Liver (tissue), 3 donors: Measurements from ENCODE around the gene IHH.

Experiments
- ATF3 ChIP-seq: IDR thresholded peaks from 2 replicates; pipeline ENCODE4 v1.6.1; 2016; ENCODE audit warnings: antibody characterized with exemption
- CTCF ChIP-seq: fragments of 150-350 bp; IDR thresholded peaks from 2 replicates; pipeline ENCODE4 v1.5.1; 2017; ENCODE audit warnings: improper control_type of control experiment, low read depth, low read length; ENCODE audit not compliant: missing input control
- EGR1 ChIP-seq, 2 donors: IDR thresholded peaks; 2 replicates each; pipeline ENCODE4 v1.6.1; 2016 to 2018; ENCODE audit warnings: antibody characterized with exemption in 2 of 2, low read depth in 2 of 2
- GABPA ChIP-seq, 2 donors: IDR thresholded peaks in 1 of 2; conservative IDR thresholded peaks in 1 of 2; 2 replicates each; pipeline ENCODE4 v1.6.1; 2016; ENCODE audit warnings: antibody characterized with exemption in 2 of 2, mild to moderate bottlenecking in 1 of 2, moderate library complexity in 1 of 2
- HNF4G ChIP-seq: IDR thresholded peaks from 2 replicates; pipeline ENCODE4 v1.6.1; 2016; ENCODE audit warnings: antibody characterized with exemption
- JUND ChIP-seq, 2 donors: IDR thresholded peaks; 2 replicates each; pipeline ENCODE4 v1.6.1; 2016; ENCODE audit warnings: antibody characterized with exemption in 2 of 2
- MAX ChIP-seq: IDR thresholded peaks from 2 replicates; pipeline ENCODE4 v1.6.1; 2016; ENCODE audit warnings: antibody characterized with exemption
- RAD21 ChIP-seq, 2 donors: IDR thresholded peaks; 2 replicates each; pipeline ENCODE4 v1.6.1; 2016; ENCODE audit warnings: antibody characterized with exemption in 2 of 2, mild to moderate bottlenecking in 2 of 2
- REST ChIP-seq: IDR thresholded peaks from 2 replicates; pipeline ENCODE4 v1.6.1; 2016; ENCODE audit warnings: antibody characterized with exemption, mild to moderate bottlenecking
- TAF1 ChIP-seq: conservative IDR thresholded peaks from 2 replicates; pipeline ENCODE4 v1.6.1; 2016; ENCODE audit warnings: antibody characterized with exemption, mild to moderate bottlenecking
- YY1 ChIP-seq: IDR thresholded peaks from 2 replicates; pipeline ENCODE4 v1.6.1; 2016; ENCODE audit warnings: antibody characterized with exemption, mild to moderate bottlenecking
- ZBTB33 ChIP-seq: IDR thresholded peaks from 2 replicates; pipeline ENCODE4 v1.6.1; 2016; ENCODE audit warnings: antibody characterized with exemption
- donor health status: healthy.
- donor health status: healthy.

- no peak for TF ChIP-seq YY1
- TF ChIP-seq CTCF: no peak
- TF ChIP-seq GABPA (IDR thresholded peaks at IDR 0.05 in 1 of 2, conservative IDR thresholded peaks at IDR 0.05 in 1 of 2): no peak
- TF ChIP-seq MAX: no peak
- TF ChIP-seq ZBTB33: no peak
- TF ChIP-seq ATF3: no peak
- TF ChIP-seq EGR1 (IDR thresholded peaks at IDR 0.05; ENCODE audit: low read depth in 2 of 2): no peak
- no peak for TF ChIP-seq REST
- TF ChIP-seq TAF1: no peak
- TF ChIP-seq RAD21 (IDR thresholded peaks at IDR 0.05): no peak
- no peak for TF ChIP-seq HNF4G
- TF ChIP-seq JUND (IDR thresholded peaks at IDR 0.05): no peak
Measured at GRCh38 chr2:219056896-219057708, 3.6 kb downstream of the IHH start.
